ENCODE measurements around the gene RTL3.

The RTL3 gene

GRCh38 chrX:78658845-78659744 lies at the start of gene RTL3:
Gene RTL3, minus strand, starts transcription at chrX:78659328. Its CDS starts 908 bp downstream, at chrX:78658420.
- H3K27ac ChIP-seq: no peak within 1 kb of the TSS
- TF ChIP-seq CTCF (IDR thresholded peaks at IDR 0.05): no peak
- TF ChIP-seq ZFX (IDR thresholded peaks at IDR 0.05; ENCODE audit: borderline replicate concordance): no peak

GRCh38 chrX:78708816-78709215 lies 49.7 kb upstream of the RTL3 start:
- H3K27ac ChIP-seq: no peak overlapping the region
- TF ChIP-seq CTCF (IDR thresholded peaks at IDR 0.05): no peak
- TF ChIP-seq ZFX (IDR thresholded peaks at IDR 0.05; ENCODE audit: borderline replicate concordance): no peak

GRCh38 chrX:78708262-78708661 lies 49.1 kb upstream of the RTL3 start:
- no peak overlapping the region for H3K27ac ChIP-seq
- peak; percentile 37 for TF ChIP-seq CTCF (IDR thresholded peaks at IDR 0.05)
- TF ChIP-seq ZFX (IDR thresholded peaks at IDR 0.05; ENCODE audit: borderline replicate concordance): no peak

- H3K27ac ChIP-seq: no peak overlapping the region
- TF ChIP-seq CTCF (IDR thresholded peaks at IDR 0.05) (no peak), ZFX (IDR thresholded peaks at IDR 0.05; ENCODE audit: borderline replicate concordance) (no peak)
These were observed 46.9 kb upstream of the RTL3 start for GRCh38 chrX:78706071-78706470.

- no peak overlapping the region for H3K27ac ChIP-seq
- no peak for TF ChIP-seq CTCF (IDR thresholded peaks at IDR 0.05)
- no peak for TF ChIP-seq ZFX (IDR thresholded peaks at IDR 0.05; ENCODE audit: borderline replicate concordance)
These were observed 34.4 kb upstream of the RTL3 start for GRCh38 chrX:78693536-78693935.

GRCh38 chrX:78693012-78693411 lies 33.9 kb upstream of the RTL3 start:
- H3K27ac ChIP-seq: no peak overlapping the region
- TF ChIP-seq ZFX (IDR thresholded peaks at IDR 0.05; ENCODE audit: borderline replicate concordance) (no peak), CTCF (IDR thresholded peaks at IDR 0.05) (no peak)

GRCh38 chrX:78687586-78687985 lies 28.5 kb upstream of the RTL3 start:
- H3K27ac ChIP-seq: no peak overlapping the region
- TF ChIP-seq CTCF (IDR thresholded peaks at IDR 0.05): no peak
- TF ChIP-seq ZFX (IDR thresholded peaks at IDR 0.05; ENCODE audit: borderline replicate concordance): no peak

All from 22Rv1 (cell line).